Neural progenitor cell (in vitro differentiated cells): ENCODE results near the gene EBF4. TPM values are rescaled to one million over a fixed set of nuclear protein-coding genes. Genes with fewer than 3 reads are reported as not detected.
"Not testable (repeated sequence)": the region's sequence is repeated elsewhere in the genome, so short reads cannot be mapped to it uniquely, and the experiment has no call there.

Source experiments
- DNase-seq: peaks from one replicate; pipeline ENCODE4 v3.0.0-alpha.2; 2016; ENCODE audit warnings: low spot score
- H2AFZ ChIP-seq: fragments of 200-600 bp; sonication (generic); replicated peaks from 2 replicates; pipeline ENCODE4 v1.6.1; 2016; ENCODE audit warnings: antibody characterized with exemption
- H3F3A ChIP-seq: fragments of 200-600 bp; sonication (generic); 2 replicates; pipeline ENCODE4 v1.6.1; 2016; ENCODE audit warnings: antibody characterized with exemption, low read depth
- H3K27ac ChIP-seq: fragments of 200-600 bp; sonication (generic); 2 replicates; pipeline ENCODE4 v1.5.1; 2016; ENCODE audit warnings: mild to moderate bottlenecking
- H3K27me3 ChIP-seq: fragments of 200-600 bp; sonication (generic); 2 replicates; pipeline ENCODE4 v1.6.1; 2016; ENCODE audit warnings: mild to moderate bottlenecking, moderate library complexity
- H3K36me3 ChIP-seq: fragments of 200-600 bp; sonication (generic); 2 replicates; pipeline ENCODE4 v1.5.1; 2016
- H3K4me1 ChIP-seq: fragments of 200-600 bp; sonication (generic); 2 replicates; pipeline ENCODE4 v1.6.1; 2016; ENCODE audit warnings: mixed run types
- H3K4me2 ChIP-seq: fragments of 200-600 bp; sonication (generic); 2 replicates; pipeline ENCODE4 v1.6.1; 2016
- H3K4me3 ChIP-seq: fragments of 200-600 bp; sonication (generic); 2 replicates; pipeline ENCODE4 v1.5.1; 2016
- H3K79me2 ChIP-seq: fragments of 200-600 bp; sonication (generic); 2 replicates; pipeline ENCODE4 v1.6.1; 2016; ENCODE audit warnings: low read depth
- H3K9ac ChIP-seq: fragments of 200-600 bp; sonication (generic); 2 replicates; pipeline ENCODE4 v1.6.1; 2016
- H3K9me3 ChIP-seq: fragments of 200-600 bp; sonication (generic); 2 replicates; pipeline ENCODE4 v1.5.1; 2016; ENCODE audit warnings: low read depth
- H4K20me1 ChIP-seq: fragments of 200-600 bp; sonication (generic); 2 replicates; pipeline ENCODE4 v1.6.1; 2016; ENCODE audit warnings: low read depth
- H3K27ac Mint-ChIP-seq: 3 replicates; pipeline ENCODE4 v1.8.0; 2021; ENCODE audit warnings: mixed read lengths
- H3K27me3 Mint-ChIP-seq: 2 replicates; pipeline ENCODE4 v1.8.0; 2022; ENCODE audit warnings: low read depth, mild to moderate bottlenecking, inconsistent platforms, moderate library complexity, mixed read lengths; ENCODE audit not compliant: insufficient read depth
- H3K36me3 Mint-ChIP-seq: 3 replicates; pipeline ENCODE4 v1.8.0; 2021; ENCODE audit warnings: mixed read lengths
- H3K4me1 Mint-ChIP-seq: 3 replicates; pipeline ENCODE4 v1.8.0; 2021; ENCODE audit warnings: mixed read lengths
- H3K4me3 Mint-ChIP-seq: 3 replicates; pipeline ENCODE4 v1.8.0; 2021; ENCODE audit warnings: mild to moderate bottlenecking, moderate library complexity, mixed read lengths
- H3K9me3 Mint-ChIP-seq: 3 replicates; pipeline ENCODE4 v1.8.0; 2020; ENCODE audit warnings: mixed read lengths
- CTCF ChIP-seq: fragments of 200-600 bp; sonication (generic); IDR thresholded peaks from 2 replicates; pipeline ENCODE4 v1.5.1; 2017; ENCODE audit warnings: antibody characterized with exemption, mild to moderate bottlenecking
- EZH2 ChIP-seq: fragments of 200-600 bp; sonication (generic); IDR thresholded peaks from 2 replicates; pipeline ENCODE4 v1.6.1; 2017; ENCODE audit warnings: antibody characterized with exemption, mild to moderate bottlenecking, moderate library complexity
- EZH2phosphoT487 ChIP-seq: fragments of 200-600 bp; sonication (generic); IDR thresholded peaks from 2 replicates; pipeline ENCODE4 v1.6.1; 2017; ENCODE audit warnings: antibody characterized with exemption
- total RNA-seq: library from RNA; depleted of rRNA; stranded (reverse); fragments of >200 nt; gene quantifications from 2 replicates; pipeline ENCODE4 v1.2.3, GENCODE V29; 2015; ENCODE audit warnings: low replicate concordance

Gene EBF4
- total RNA-seq, 1 donor from 2014 or later, result 1.9 TPM

DNA sequence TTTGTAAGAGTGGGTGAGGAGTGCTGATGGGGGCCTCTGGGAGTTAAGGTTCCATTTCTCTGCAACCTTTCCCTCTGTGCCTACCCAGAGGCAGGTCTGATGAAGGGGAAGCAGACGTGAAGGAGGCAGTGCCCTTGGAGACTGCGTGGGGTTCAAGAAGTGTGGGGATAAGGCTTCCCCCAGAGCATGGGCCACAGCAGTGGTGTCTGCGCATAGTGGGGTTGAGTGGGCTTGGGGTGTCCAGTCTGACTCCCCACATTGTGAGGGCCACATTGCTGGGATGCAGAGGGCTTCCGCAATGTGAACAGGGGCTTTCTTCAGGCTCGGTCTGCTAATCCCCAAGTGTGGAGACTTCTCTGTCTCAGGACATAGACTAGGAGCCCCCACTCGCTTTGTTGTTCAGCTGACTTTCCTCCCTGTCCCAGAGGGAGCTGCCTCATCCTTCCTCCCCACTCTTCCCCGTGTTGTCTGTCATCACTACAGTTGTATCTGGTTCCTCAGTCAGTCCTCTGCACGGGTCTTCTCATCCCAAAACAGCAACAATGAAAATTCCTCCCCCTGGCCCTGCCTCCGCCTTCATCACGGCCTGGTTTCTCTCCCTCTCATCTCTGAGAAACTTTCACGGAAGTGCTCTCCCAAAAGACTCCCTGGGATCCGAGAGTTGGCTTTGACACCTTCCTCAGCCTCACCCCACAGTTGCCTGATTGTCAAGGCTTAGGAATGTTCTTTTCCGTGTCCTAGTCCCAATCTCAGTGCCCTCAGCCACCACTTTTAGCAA lies 2.8 kb downstream of the EBF4 start:
- peak overlapping the region; percentile 72 for H3K27ac Mint-ChIP-seq
- Histone ChIP-seq H3F3A (peaks cover 17% of the 10 kb centered on the region), H3K4me1 (peaks cover 6% of the 10 kb centered on the region), H3K36me3 (no peaks in the 10 kb centered on the region), H3K27me3 (peaks cover 97% of the 10 kb centered on the region), H3K9me3 (no peaks in the 10 kb centered on the region), H3K79me2 (no peaks in the 10 kb centered on the region), H3K4me3 (no peak overlapping the region), H3K27ac (no peak overlapping the region), H2AFZ (no peak overlapping the region), H3K9ac (no peak overlapping the region), H4K20me1 (peaks cover 36% of the 10 kb centered on the region), H3K4me2 (peak overlapping the region; percentile 40)
- no peak for DNase-seq
- H3K4me3 Mint-ChIP-seq, result peak overlapping the region; percentile 71
- H3K4me1 Mint-ChIP-seq, result peaks cover 30% of the 10 kb centered on the region
- H3K9me3 Mint-ChIP-seq, result peaks cover 3% of the 10 kb centered on the region
- peaks cover 4% of the 10 kb centered on the region for H3K36me3 Mint-ChIP-seq
- TF ChIP-seq CTCF, result no peak
- no peak for TF ChIP-seq EZH2phosphoT487
- no peak for TF ChIP-seq EZH2
- H3K27me3 Mint-ChIP-seq, result peaks cover 46% of the 10 kb centered on the region

GRCh38 chr20:2695984-2696525 lies 3.5 kb downstream of the EBF4 start:
- H3F3A ChIP-seq, result peaks cover 20% of the 10 kb centered on the region
- H3K27ac ChIP-seq, H3K4me2 ChIP-seq, H3K36me3 Mint-ChIP-seq, H3K9ac ChIP-seq, H3K9me3 ChIP-seq, DNase-seq, H3K36me3 ChIP-seq, H3K4me1 ChIP-seq, H3K79me2 ChIP-seq, H2AFZ ChIP-seq, H3K9me3 Mint-ChIP-seq, H3K4me3 ChIP-seq: not testable (repeated sequence)
- peaks cover 36% of the 10 kb centered on the region for H4K20me1 ChIP-seq
- Mint-ChIP-seq H3K27me3 (peaks cover 41% of the 10 kb centered on the region), H3K4me3 (peak overlapping the region; percentile 51), H3K27ac (peak overlapping the region; percentile 72), H3K4me1 (peaks cover 29% of the 10 kb centered on the region)
- H3K27me3 ChIP-seq, result peaks cover 97% of the 10 kb centered on the region

- Histone ChIP-seq H3K27ac (no peak overlapping the region), H3F3A (peaks cover 20% of the 10 kb centered on the region), H3K4me3 (no peak overlapping the region), H3K27me3 (peaks cover 97% of the 10 kb centered on the region), H3K4me2 (no peak overlapping the region), H3K36me3 (no peaks in the 10 kb centered on the region), H3K9me3 (no peaks in the 10 kb centered on the region), H2AFZ (no peak overlapping the region), H3K9ac (no peak overlapping the region), H4K20me1 (peaks cover 30% of the 10 kb centered on the region), H3K79me2 (no peaks in the 10 kb centered on the region), H3K4me1 (peaks cover 6% of the 10 kb centered on the region)
- Mint-ChIP-seq H3K4me1 (peaks cover 27% of the 10 kb centered on the region), H3K4me3 (peak overlapping the region; percentile 33), H3K27me3 (peaks cover 36% of the 10 kb centered on the region), H3K36me3 (peaks cover 4% of the 10 kb centered on the region), H3K9me3 (peaks cover 3% of the 10 kb centered on the region), H3K27ac (no peak overlapping the region)
- DNase-seq, result no peak
- no peak for TF ChIP-seq EZH2
- TF ChIP-seq CTCF, result no peak
- no peak for TF ChIP-seq EZH2phosphoT487
Measured at GRCh38 chr20:2696646-2697045, 4.1 kb downstream of the EBF4 start.

DNA sequence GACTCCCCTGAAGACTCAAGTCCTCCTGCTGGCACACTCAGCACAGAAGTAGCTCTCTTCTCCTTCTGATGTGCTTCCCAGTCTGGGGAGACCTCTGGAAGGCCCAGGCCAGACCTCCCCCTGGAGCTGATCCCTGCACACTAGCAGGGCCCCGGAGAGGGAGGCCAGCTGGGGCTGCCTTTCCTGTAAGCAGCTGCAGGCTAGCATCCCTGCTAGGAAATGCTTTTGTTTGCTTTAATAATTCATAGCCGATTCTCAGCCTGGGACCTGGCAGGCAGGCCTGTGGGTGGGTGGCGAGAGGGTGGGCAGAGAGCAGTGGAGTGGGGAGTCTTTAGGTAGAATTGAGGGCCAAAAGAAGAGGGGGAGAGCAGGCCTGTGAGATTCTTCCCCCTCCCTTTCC lies 5.2 kb downstream of the EBF4 start:
- Mint-ChIP-seq H3K4me3 (no peak overlapping the region), H3K36me3 (no peaks in the 10 kb centered on the region), H3K27me3 (peaks cover 32% of the 10 kb centered on the region), H3K27ac (no peak overlapping the region), H3K9me3 (no peaks in the 10 kb centered on the region), H3K4me1 (peaks cover 24% of the 10 kb centered on the region)
- no peak overlapping the region for H3K27ac ChIP-seq
- H3K79me2 ChIP-seq, result no peaks in the 10 kb centered on the region
- H3F3A ChIP-seq, result peaks cover 14% of the 10 kb centered on the region
- no peak overlapping the region for H3K4me2 ChIP-seq
- H4K20me1 ChIP-seq, result peaks cover 25% of the 10 kb centered on the region
- H3K9ac ChIP-seq, result no peak overlapping the region
- no peaks in the 10 kb centered on the region for H3K9me3 ChIP-seq
- H3K36me3 ChIP-seq, result no peaks in the 10 kb centered on the region
- no peak overlapping the region for H2AFZ ChIP-seq
- no peak overlapping the region for H3K4me3 ChIP-seq
- H3K27me3 ChIP-seq, result peaks cover 98% of the 10 kb centered on the region
- TF ChIP-seq EZH2phosphoT487 (no peak), CTCF (no peak), EZH2 (no peak)
- peaks cover 6% of the 10 kb centered on the region for H3K4me1 ChIP-seq
- no peak for DNase-seq
